ENCODE results near the gene OST4.
A peak's percentile ranks its signal among the peaks of the same experiment; 100 is the strongest.

OST4 gene

DNA sequence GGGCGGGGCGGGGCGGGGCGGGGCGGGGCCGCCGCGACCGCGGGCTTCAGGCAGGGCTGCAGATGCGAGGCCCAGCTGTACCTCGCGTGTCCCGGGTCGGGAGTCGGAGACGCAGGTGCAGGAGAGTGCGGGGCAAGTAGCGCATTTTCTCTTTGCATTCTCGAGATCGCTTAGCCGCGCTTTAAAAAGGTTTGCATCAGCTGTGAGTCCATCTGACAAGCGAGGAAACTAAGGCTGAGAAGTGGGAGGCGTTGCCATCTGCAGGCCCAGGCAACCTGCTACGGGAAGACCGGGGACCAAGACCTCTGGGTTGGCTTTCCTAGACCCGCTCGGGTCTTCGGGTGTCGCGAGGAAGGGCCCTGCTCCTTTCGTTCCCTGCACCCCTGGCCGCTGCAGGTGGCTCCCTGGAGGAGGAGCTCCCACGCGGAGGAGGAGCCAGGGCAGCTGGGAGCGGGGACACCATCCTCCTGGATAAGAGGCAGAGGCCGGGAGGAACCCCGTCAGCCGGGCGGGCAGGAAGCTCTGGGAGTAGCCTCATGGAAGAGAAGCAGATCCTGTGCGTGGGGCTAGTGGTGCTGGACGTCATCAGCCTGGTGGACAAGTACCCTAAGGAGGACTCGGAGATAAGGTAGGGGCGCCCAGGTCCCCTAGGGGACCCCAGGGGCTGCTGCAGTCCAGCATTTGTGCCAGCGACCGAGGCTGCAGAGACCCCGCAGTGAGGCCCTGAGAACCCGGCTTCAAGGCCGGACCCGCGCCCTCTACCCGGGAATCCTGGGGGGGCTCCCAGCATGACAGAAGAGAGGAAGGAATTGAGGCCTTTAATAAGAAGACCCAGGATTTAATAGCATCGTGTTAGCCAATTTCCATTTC lies 15.5 kb upstream of the OST4 start, which contains the start of gene KHK:
Gene KHK (plus strand): TSS at position 49 of the 870 bp plus-strand sequence. CDS start 488 bp downstream, at position 537.
- peak within 1 kb of the TSS; percentile 43 for H3K4me3 ChIP-seq (ENCODE audit: control insufficient read depth, low read depth, low read length)
- DNase-seq (ENCODE audit: low read depth), result no peak
- TF ChIP-seq, protein P1, sequence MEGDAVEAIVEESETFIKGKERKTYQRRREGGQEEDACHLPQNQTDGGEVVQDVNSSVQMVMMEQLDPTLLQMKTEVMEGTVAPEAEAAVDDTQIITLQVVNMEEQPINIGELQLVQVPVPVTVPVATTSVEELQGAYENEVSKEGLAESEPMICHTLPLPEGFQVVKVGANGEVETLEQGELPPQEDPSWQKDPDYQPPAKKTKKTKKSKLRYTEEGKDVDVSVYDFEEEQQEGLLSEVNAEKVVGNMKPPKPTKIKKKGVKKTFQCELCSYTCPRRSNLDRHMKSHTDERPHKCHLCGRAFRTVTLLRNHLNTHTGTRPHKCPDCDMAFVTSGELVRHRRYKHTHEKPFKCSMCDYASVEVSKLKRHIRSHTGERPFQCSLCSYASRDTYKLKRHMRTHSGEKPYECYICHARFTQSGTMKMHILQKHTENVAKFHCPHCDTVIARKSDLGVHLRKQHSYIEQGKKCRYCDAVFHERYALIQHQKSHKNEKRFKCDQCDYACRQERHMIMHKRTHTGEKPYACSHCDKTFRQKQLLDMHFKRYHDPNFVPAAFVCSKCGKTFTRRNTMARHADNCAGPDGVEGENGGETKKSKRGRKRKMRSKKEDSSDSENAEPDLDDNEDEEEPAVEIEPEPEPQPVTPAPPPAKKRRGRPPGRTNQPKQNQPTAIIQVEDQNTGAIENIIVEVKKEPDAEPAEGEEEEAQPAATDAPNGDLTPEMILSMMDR (conservative IDR thresholded peaks at IDR 0.05; ENCODE audit: control insufficient read depth, insufficient read depth, low read depth, low read length), result no peak

DNA sequence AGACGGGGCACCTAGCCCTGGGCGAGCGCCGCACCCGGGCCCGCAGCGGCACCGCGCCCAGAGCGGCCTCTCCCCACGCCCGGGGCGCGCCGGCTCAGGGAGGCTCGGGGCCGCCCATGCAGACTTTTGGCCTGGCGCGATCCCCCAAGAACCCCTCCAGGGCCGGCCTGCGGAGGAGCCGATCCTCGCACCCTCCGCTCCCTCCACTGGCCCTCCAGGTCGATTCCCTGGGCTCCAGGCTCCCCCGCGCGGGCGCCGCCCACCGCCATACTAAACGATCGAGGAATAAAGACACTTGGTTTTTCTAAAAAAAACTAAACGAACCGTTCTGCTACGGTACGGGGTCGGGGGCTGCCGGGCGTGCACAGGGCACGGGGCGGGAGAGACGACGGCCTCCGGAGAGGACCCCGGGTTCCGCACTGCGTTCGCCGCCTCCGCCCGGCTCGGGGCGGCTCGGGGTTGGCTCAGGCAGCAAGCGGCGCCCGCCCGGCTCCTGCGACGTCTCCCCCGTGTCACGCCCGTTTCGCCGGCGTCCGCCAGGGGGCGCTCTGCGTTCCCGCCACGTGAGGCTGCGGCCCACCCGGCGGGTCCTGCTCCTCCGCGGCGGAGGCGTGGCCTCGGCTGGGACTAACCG lies 14.8 kb upstream of the OST4 start:
- DNase-seq (ENCODE audit: low read depth), result peak; percentile 85
- H3K4me3 ChIP-seq (ENCODE audit: control insufficient read depth, low read depth, low read length), result peak overlapping the region; percentile 43
- TF ChIP-seq, protein P1 (conservative IDR thresholded peaks at IDR 0.05; ENCODE audit: control insufficient read depth, insufficient read depth, low read depth, low read length), result peak; percentile 42

DNA sequence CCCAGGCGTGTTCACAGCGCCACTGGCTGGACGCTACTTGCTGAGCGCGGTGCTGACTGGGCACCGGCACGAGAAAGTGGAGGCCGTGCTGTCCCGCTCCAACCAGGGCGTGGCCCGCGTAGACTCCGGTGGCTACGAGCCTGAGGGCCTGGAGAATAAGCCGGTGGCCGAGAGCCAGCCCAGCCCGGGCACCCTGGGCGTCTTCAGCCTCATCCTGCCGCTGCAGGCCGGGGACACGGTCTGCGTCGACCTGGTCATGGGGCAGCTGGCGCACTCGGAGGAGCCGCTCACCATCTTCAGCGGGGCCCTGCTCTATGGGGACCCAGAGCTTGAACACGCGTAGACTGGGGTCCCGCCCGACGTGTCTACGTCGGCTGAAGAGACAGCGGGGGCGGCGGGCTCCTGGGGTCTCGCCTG lies 14.2 kb upstream of the OST4 start:
- H3K4me3 ChIP-seq (ENCODE audit: control insufficient read depth, low read depth, low read length), result peak overlapping the region; percentile 43
- DNase-seq (ENCODE audit: low read depth), result peak; percentile 69
- TF ChIP-seq, protein P1 (conservative IDR thresholded peaks at IDR 0.05; ENCODE audit: control insufficient read depth, insufficient read depth, low read depth, low read length), result peak; percentile 34

DNA sequence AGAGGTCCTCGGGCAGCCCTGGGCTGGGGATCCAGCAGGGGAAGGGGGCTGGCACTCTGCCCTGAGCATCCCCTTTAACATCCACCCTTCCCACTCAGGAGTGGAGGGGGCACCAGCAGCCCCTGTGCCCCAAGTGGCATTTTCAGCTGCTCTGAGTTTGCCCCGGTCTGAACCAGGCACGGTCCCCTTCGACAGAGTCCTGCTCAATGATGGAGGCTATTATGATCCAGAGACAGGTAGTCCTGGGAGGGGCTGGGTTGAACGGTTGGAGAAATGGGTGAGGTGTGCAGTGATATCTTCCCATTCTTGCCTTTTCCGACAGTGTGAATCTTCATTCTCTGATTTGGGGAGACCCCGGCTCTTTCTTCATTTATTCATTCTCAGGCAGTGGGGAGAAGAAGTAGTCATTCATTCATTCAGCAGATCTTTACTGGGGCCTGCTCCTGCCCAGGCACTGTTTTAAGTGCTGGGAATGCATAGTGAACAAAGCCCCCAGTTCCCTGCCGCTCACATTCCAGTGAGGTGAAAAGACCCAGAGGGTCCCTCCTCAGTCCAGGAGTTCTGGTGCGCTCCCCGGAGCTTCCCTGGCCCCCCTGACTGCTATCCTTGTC lies 13.7 kb upstream of the OST4 start:
- TF ChIP-seq, protein P1 (conservative IDR thresholded peaks at IDR 0.05; ENCODE audit: control insufficient read depth, insufficient read depth, low read depth, low read length), result no peak
- peak overlapping the region; percentile 43 for H3K4me3 ChIP-seq (ENCODE audit: control insufficient read depth, low read depth, low read length)
- no peak for DNase-seq (ENCODE audit: low read depth)

DNA sequence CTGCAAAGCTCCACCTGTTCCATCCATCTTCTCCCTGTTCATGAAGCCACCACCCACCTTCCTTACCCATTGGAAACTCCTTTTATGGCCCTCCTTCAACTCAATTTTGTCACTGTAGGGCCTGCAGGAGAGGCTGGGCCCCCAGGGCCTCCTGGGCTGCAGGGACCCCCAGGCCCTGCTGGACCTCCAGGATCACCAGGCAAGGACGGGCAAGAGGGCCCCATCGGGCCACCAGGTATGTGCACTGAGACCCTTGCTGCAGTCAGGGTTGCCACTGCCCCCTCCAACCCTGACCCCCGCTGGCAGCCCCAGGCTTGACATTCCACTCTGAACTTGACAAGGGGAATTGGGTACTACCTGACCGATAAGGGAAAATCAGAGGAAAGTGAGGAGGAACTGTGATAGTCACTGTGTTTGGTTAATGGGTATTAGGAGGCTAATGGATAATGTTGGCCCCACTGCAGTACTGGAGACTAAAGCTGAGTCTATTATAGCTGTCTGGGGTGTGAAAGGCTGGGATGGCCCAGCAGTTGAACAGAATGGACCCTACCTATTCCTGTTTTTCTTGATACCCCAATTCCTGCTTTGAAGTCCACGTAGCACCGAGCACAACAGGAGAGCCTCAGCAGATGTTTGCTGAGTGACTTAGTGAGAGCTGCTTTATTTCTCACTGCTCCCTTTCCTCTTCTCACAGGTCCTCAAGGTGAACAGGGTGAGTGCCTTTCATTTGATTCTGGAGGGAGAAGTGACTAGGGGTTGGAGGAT lies 13.0 kb upstream of the OST4 start:
- H3K4me3 ChIP-seq (ENCODE audit: control insufficient read depth, low read depth, low read length), result no peak overlapping the region
- TF ChIP-seq, protein P1 (conservative IDR thresholded peaks at IDR 0.05; ENCODE audit: control insufficient read depth, insufficient read depth, low read depth, low read length), result no peak
- DNase-seq (ENCODE audit: low read depth), result no peak
